Stimulated activated CD8-positive, alpha-beta memory T cell treated with anti-CD3 and anti-CD28 coated beads, Interleukin-7, amount 100 ng/mL, for 4 hours (primary cell): ENCODE measurements around the gene GPR55.

Experiments
- DNase-seq, 2 donors: peaks; one replicate each; pipeline ENCODE4 v3.0.0-alpha.2; 2020; ENCODE audit warnings: low read depth in 2 of 2

Gene GPR55

GRCh38 chr2:230934231-230935129 lies 9.4 kb upstream of the GPR55 start:
- DNase-seq = no peak

- no peak for DNase-seq
Observed at GRCh38 chr2:230933521-230934180, 8.6 kb upstream of the GPR55 start.

GRCh38 chr2:230932556-230933511 lies 7.8 kb upstream of the GPR55 start:
- DNase-seq = no peak

GRCh38 chr2:230931556-230932231 lies 6.7 kb upstream of the GPR55 start:
- no peak for DNase-seq

GRCh38 chr2:230930928-230931555 lies 6.0 kb upstream of the GPR55 start:
- no peak for DNase-seq

GRCh38 chr2:230930149-230930780 lies 5.2 kb upstream of the GPR55 start:
- DNase-seq = no peak

GRCh38 chr2:230929381-230930148 lies 4.5 kb upstream of the GPR55 start:
- no peak for DNase-seq

GRCh38 chr2:230928701-230929380 lies 3.8 kb upstream of the GPR55 start:
- DNase-seq = no peak

- DNase-seq = no peak
Observed at GRCh38 chr2:230927711-230928341, 2.8 kb upstream of the GPR55 start.

GRCh38 chr2:230925879-230926765 lies 1.1 kb upstream of the GPR55 start:
- no peak for DNase-seq

- DNase-seq = no peak
Observed at GRCh38 chr2:230925443-230925878, 419 bp upstream of the GPR55 start.

- no peak for DNase-seq
Observed at GRCh38 chr2:230924092-230924469, 961 bp downstream of the GPR55 start.

GRCh38 chr2:230922951-230923717 lies 1.9 kb downstream of the GPR55 start:
- DNase-seq = no peak

- no peak for DNase-seq
Observed at GRCh38 chr2:230921806-230922595, 3.0 kb downstream of the GPR55 start.

- no peak for DNase-seq
Observed at GRCh38 chr2:230920167-230920566, 4.9 kb downstream of the GPR55 start.

- DNase-seq = no peak
Observed at GRCh38 chr2:230919681-230920080, 5.4 kb downstream of the GPR55 start.
